Epidermal melanocyte (primary cell): Measurements from ENCODE around the gene USP36.
"Not testable (repeated sequence)": the region's sequence is repeated elsewhere in the genome, so short reads cannot be mapped to it uniquely, and the experiment has no call there.

ENCODE experiments used
- DNase-seq: peaks from one replicate; pipeline ENCODE4 v3.0.0; 2011; ENCODE audit warnings: low spot score; ENCODE audit not compliant: insufficient read length

USP36 gene

DNA sequence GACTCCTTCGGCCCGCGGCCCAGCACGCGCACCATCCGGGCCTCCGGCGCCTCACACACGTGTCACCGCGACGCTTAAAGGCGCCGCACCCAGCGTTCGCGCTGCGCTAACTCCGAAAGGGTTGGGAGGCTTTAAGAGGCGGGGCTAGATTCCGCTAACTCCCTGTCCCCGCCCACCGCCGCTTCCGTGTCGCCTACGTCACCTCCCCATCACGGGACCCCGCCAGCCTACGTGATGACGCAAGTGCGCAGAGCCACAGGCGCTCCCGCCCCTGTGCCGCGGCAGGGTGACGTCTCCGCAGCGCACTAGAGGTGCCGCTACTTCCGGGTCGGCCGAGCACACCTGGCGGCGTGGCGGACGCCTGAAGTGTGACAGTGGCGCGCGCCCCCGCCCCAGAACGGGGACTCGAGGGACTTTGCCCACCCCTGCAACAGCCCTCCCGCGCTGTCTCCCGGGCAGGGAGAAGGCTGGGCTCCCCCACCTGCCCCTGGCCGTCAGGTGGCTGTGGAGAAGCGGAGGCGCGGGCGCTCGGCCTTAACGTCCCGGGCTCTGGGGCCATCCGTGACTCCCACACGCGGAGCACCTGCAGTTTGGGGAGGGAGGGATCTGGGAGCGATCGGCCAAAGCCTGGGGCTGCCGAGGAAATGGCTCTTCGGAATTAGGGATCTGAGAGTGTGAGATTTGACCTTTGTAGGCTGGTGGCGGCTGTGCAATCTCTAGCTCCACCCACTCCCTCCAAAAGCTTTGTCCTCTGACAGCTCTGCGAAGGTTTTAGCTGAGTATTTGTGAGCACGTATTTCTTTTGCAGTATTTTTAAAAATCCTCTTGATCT is at the start of gene USP36:
TSS of gene USP36 (minus strand) at position 35 of the 832 bp plus-strand sequence. CDS start 4,451 bp downstream, outside the sequence.
- DNase-seq, result peak; percentile 97

DNA sequence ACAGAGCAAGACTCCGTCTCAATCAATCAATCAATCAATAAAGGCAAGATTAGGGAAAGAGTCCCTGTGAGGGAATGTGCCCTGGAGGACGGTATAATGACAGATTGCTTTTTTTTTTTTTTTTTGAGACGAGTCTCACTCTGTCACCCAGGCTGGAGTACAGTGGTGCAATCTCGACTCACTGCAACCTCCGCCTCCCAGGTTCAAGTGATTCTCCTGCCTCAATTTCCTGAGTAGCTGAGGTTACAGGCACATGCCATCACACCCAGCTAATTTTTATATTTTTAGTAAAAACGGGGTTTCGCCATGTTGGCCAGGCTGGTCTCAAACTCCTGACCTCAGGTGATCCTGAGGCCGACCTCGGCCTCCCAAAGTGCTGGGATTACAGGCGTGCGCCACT is 49.5 kb upstream of the USP36 start:
- not testable (repeated sequence) for DNase-seq

DNA sequence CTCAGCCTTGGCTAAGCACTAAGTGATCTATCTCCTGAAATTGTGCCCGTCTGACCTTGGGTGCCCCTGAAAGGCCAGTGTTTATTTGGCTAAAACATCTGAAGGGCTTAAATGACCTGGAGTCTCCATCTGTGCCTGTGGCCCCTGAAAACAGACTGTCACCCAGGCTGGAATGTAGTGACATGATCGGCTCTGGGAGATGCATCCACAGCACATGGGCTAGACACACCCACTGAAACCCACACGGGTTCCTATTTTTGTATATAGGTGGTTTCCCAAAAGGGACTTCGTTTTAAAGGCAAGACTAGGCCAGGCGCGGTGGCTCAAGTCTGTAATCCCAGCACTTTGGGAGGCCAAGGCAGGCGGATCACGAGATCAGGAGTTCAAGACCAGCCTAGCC is 48.9 kb upstream of the USP36 start:
- no peak for DNase-seq

- no peak for DNase-seq
These were observed 48.4 kb upstream of the USP36 start for GRCh38 chr17:78888941-78889518.

GRCh38 chr17:78886954-78887353 is 46.3 kb upstream of the USP36 start:
- no peak for DNase-seq

GRCh38 chr17:78885956-78886355 is 45.3 kb upstream of the USP36 start:
- no peak for DNase-seq

GRCh38 chr17:78884876-78885667 is 44.5 kb upstream of the USP36 start:
- no peak for DNase-seq

DNA sequence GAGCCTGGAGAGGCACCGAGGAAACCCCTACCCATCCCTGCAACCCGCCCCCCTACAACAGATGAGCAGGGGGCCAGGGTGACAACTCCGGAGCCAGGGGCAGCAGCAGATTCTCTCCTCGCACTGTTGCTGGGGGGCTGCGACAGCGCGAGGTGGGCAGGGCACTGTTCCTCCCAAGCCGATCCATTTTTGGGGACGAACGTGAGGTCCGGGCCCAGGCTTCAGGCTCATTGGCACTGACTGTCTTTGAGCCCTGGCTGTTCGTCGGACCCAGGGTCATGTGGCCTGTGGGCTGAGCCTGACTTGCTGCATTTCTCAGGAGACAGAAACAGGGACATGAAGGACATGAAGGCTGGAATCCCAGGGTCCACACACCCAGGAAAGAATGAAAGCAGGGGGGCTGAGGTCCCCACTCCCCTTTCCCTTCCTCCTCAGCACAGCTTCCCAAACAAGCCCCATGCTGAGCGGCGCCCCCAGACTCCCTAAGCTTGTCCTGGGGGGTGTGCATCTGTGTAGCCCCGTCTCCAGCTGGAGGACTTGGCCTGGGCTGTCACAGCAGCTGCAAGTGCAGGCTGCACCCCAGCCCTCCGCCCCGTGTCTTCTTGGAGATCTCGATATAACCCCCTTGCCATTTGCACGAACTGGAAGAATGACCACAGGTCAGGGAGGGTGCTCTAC is 43.7 kb upstream of the USP36 start:
- DNase-seq, result no peak

DNA sequence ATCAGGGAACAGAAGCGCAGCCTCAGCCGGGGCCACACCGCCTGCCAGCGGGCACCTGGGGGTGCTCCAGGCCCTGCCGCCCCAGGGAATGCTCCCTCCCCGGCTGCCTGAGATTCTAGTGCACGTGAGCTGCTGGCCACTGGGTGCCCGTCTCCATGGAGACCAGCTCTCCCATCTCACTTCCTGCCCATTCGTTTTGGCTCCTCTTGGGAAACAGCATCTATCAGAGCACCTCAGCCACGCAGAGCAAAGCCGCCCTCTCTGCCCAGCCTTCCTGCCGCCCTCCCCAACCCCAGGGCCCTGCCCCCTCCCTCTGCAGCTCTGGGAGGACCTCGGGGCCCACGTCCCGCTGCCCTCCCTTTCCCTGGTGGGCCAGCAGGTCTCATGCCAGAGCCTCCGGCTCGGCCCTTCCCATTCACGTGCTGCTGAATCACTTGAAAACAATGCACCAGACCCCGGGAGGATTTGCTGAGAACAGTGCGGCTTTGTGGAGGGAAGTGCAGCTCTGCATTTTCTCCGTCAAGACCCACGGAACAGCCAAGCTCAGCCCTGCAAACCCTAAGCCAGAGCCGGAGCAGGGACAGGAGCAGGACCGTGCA is 43.0 kb upstream of the USP36 start:
- peak; percentile 97 for DNase-seq

- no peak for DNase-seq
These were observed 42.5 kb upstream of the USP36 start for GRCh38 chr17:78883089-78883532.

GRCh38 chr17:78882540-78883088 is 42.0 kb upstream of the USP36 start:
- no peak for DNase-seq

DNA sequence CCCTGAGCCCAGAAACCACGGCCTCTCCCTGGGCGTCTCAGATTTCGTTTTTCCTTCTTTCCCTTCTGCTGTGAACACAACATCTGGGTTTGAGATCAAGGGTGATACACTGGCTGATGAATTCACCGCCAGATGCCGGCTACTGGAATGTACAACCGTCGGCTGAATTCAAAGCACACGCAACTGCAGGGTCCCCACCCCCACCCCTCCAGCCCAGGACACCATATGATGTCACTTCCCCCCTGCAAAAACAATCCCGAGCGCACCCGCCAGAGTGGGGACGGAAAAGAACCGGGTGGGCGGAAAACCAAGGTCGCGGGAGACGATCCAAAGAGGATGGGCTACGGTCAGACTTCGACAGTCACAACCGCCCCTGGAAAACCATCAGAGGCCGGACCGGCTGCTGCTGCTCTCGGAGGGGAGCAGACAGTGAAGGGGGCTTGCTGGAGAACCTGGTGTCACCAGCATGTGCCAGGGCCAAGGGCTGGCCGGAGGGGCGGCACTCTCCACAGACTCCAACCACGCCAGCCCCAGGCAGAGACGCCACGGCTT is 39.1 kb upstream of the USP36 start:
- DNase-seq, result no peak

DNA sequence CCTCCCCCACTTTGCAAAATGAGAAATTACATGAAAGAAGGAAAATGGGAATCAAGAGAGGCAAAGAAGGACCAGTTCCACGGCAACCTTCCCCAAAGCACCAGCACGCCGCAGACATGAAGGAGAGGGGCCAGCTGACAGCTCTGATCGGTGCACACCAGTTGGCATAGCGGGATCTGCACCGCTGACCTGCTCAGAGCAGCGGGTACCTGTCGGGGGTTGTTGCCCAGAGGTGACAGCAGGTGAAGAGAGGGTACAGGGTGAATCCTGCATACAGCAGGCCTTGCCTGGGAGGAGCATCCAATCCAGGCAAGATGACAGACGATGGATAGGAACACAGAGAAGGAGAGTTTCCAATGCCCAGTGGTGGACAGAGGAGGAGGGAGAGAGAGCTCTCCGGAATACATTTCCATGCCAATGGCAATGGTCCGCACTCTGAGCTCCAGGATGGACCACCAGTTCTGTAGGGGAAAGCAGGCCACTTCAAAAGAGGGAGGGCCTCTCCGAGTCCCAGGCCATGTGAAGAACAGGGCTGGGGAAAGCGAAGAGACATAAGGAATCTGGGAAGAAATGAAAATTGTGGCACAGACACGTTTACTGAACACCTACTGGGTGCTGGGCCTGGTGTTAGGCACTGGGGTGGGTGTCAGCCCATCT is 38.4 kb upstream of the USP36 start:
- no peak for DNase-seq

- no peak for DNase-seq
These were observed 37.6 kb upstream of the USP36 start for GRCh38 chr17:78878261-78878660.

DNA sequence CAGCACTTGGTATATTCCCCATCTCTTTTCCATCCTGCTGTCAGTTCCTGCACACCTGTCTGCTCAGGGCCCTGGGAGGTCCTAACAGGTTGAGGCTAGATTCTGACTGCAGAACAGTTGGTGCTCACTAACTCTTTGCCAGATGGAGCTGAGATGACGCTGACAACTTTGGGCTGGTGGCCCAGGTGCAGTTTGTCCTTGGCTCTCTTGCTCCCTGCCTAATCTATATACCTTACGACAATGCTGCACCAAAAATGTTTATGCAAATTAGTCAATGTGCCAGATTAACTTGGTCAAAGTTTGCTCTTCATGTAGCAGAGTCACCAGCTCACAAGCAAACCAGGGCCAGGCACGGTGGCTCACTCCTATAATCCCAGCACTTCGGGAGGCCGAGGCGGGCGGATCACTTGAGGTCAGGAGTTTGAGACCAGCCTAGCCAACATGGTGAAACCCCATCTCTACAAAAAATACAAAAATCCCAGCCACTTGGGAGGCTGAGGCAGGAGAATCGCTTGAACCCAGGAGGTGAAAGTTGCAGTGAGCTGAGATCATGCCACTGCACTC is 36.4 kb upstream of the USP36 start:
- DNase-seq, result not testable (repeated sequence)

DNA sequence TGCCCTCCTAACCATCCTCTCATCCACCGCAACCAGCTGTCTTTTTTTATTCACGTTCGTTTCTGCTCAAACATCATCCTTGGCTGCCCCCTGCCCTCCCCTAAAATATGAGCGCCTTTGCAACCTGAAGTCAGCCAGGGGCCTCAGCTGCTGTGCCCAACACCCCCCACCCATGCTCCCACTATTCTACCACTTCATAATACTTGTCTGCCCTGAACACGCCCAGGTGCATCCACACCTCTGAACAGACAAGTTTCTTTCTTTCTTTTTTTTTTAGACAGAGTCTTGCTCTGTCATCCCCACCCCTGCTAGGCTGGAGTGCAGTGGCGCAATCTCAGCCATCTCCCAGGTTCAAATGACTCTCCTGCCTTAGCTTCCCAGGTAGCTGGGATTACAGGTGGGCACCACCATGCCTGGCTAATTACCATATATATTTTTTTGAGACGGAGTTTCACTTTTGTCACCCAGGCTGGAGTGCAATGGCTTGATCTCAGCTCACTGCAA is 35.5 kb upstream of the USP36 start:
- no peak for DNase-seq

GRCh38 chr17:78875363-78876093 is 34.9 kb upstream of the USP36 start:
- no peak for DNase-seq

- peak; percentile 45 for DNase-seq
These were observed 33.1 kb upstream of the USP36 start for GRCh38 chr17:78873519-78874340.
